Brain microvascular endothelial cell (primary cell): ENCODE results near the gene MED27.

Experiments used
- DNase-seq: peaks from one replicate; pipeline ENCODE4 v3.0.0-alpha.2; 2020
- H3K27ac ChIP-seq: fragments of 250-450 bp; sonication (Bioruptor Pico); 2 replicates; pipeline ENCODE4 v1.5.1; 2020; ENCODE audit warnings: mild to moderate bottlenecking, moderate library complexity
- H3K27me3 ChIP-seq: fragments of 250-450 bp; sonication (Bioruptor Pico); replicated peaks from 2 replicates; pipeline ENCODE4 v1.5.1; 2020; ENCODE audit warnings: mild to moderate bottlenecking
- H3K36me3 ChIP-seq: fragments of 250-450 bp; sonication (Bioruptor Pico); replicated peaks from 2 replicates; pipeline ENCODE4 v1.5.1; 2020; ENCODE audit warnings: mild to moderate bottlenecking
- H3K4me3 ChIP-seq: 2 replicates; pipeline ENCODE4 v1.5.1; 2011; ENCODE audit warnings: low read depth, mild to moderate bottlenecking, control low read depth, low read length, moderate library complexity
- CTCF ChIP-seq: IDR thresholded peaks from 2 replicates; pipeline ENCODE4 v1.5.1; 2011; ENCODE audit warnings: low read depth, mild to moderate bottlenecking, moderate library complexity, low read length, control low read depth, inconsistent platforms; ENCODE audit errors: missing control alignments
- in situ Hi-C: cut with HindIII; loops from 2 replicates; pipeline ENCODE4 v1.10.0; 2017; ENCODE audit warnings: low sequenced_read_pairs, low pct_ligation_motif_present

Gene MED27

GRCh38 chr9:131833083-131833482 is 246.6 kb downstream of the MED27 start:
- no peak for TF ChIP-seq CTCF
- no peaks in the 10 kb centered on the region for H3K27me3 ChIP-seq
- H3K4me3 ChIP-seq: no peak overlapping the region
- no peak overlapping the region for H3K27ac ChIP-seq
- no peak for DNase-seq
- in situ Hi-C loops: no loop called here
- H3K36me3 ChIP-seq: no peaks in the 10 kb centered on the region

DNA sequence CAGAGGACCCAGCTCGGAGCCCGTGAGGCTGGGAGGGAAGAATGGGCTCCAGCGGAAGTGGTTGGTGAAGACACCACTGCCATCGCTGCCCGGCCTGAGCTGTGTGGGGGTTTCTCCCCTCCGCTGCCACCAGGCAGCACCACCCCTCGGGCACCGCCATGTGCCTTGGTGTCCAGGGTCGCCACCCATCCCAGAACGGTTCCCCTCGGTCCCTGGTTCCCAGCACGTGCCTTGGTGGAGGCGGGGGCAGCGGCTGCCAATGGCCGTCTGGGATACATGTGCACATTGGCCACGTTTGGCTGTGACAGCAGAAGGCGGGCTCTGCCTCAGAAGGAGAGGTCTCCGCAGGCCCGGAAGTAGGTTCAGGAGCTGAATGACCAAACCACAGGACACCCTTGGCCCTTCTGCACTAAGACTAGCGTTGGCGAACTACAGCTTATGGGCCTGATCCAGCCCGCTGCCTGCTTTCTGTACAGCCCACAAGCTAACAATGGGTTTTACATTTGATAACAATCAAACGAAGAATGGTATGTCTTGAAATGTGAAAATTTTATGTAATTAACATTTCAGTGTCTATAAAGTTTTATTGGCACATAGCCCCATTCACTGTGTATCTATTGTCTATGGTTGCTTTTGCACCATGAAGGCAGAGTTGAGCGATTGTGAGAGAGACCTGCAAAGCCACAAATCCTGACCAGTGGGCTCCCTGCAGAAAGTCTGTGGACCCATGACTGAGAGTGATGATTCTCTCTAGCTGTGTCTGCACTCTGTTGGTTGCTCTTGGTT is 248.1 kb downstream of the MED27 start:
- Histone ChIP-seq H3K27me3 (no peaks in the 10 kb centered on the region), H3K36me3 (no peaks in the 10 kb centered on the region), H3K4me3 (no peak overlapping the region), H3K27ac (no peak overlapping the region)
- no peak for TF ChIP-seq CTCF
- in situ Hi-C loops: no loop called here
- no peak for DNase-seq

GRCh38 chr9:131827821-131828369 is 251.8 kb downstream of the MED27 start:
- in situ Hi-C loops: no loop called here
- no peak for DNase-seq
- H3K4me3 ChIP-seq: no peak overlapping the region
- H3K36me3 ChIP-seq: no peaks in the 10 kb centered on the region
- peaks cover 11% of the 10 kb centered on the region for H3K27me3 ChIP-seq
- H3K27ac ChIP-seq: no peak overlapping the region
- no peak for TF ChIP-seq CTCF

GRCh38 chr9:131826966-131827525 is 252.6 kb downstream of the MED27 start:
- H3K27ac ChIP-seq: no peak overlapping the region
- no peak overlapping the region for H3K4me3 ChIP-seq
- no peak for TF ChIP-seq CTCF
- in situ Hi-C loops: no loop called here
- DNase-seq: no peak
- peaks cover 11% of the 10 kb centered on the region for H3K27me3 ChIP-seq
- no peaks in the 10 kb centered on the region for H3K36me3 ChIP-seq

- H3K4me3 ChIP-seq: no peak overlapping the region
- H3K36me3 ChIP-seq: no peaks in the 10 kb centered on the region
- H3K27ac ChIP-seq: no peak overlapping the region
- H3K27me3 ChIP-seq: peaks cover 11% of the 10 kb centered on the region
- in situ Hi-C loops: no loop called here
- no peak for DNase-seq
- no peak for TF ChIP-seq CTCF
Observed at GRCh38 chr9:131826053-131826452, 253.6 kb downstream of the MED27 start.
